Tibial nerve (tissue), 4 donors: Measurements from ENCODE around the gene DLG1.

Experiments
- CTCF ChIP-seq, 5 experiments: fragments of 200-600 bp in 3 of 5; fragments of 450-650 bp in 2 of 5; sonication (generic) in 3 of 5; IDR thresholded peaks; one replicate each; pipeline ENCODE4 v1.5.1; 2016 to 2019; ENCODE audit warnings: antibody characterized with exemption in 5 of 5, mild to moderate bottlenecking in 3 of 5, moderate library complexity in 2 of 5
- EP300 ChIP-seq, 2 donors: sonication (generic); formaldehyde crosslinking; IDR thresholded peaks; one replicate each; pipeline ENCODE4 v1.6.1; 2017; ENCODE audit warnings: antibody characterized with exemption in 2 of 2, mild to moderate bottlenecking in 1 of 2

GRCh38 chr3:197137751-197138150 lies 160.7 kb downstream of the DLG1 start:
- no peak for TF ChIP-seq CTCF (IDR thresholded peaks at IDR 0.05)
- no peak for TF ChIP-seq EP300 (IDR thresholded peaks at IDR 0.05)
